ENCODE data around the gene PPME1.

PPME1 gene

GRCh38 chr11:74203966-74204365, 32.9 kb downstream of the PPME1 start:
- no peak overlapping the region for H3K9ac ChIP-seq (ENCODE audit: low read length)
- no peak overlapping the region for H3K4me3 ChIP-seq (ENCODE audit: low read length)
- no peak overlapping the region for H3K27ac ChIP-seq (ENCODE audit: low read length)
- no peaks in the 10 kb centered on the region for H3K36me3 ChIP-seq (ENCODE audit: control insufficient read depth, low read depth, low read length)
- no peaks in the 10 kb centered on the region for H3K27me3 ChIP-seq (ENCODE audit: control insufficient read depth, insufficient read depth, low read length)
- H3K4me1 ChIP-seq (ENCODE audit: control insufficient read depth, low read depth, low read length): no peaks in the 10 kb centered on the region
- no peaks in the 10 kb centered on the region for H3K9me3 ChIP-seq (ENCODE audit: control insufficient read depth, low read depth, low read length)

GRCh38 chr11:74204701-74205100, 33.6 kb downstream of the PPME1 start:
- H3K9ac ChIP-seq (ENCODE audit: low read length): no peak overlapping the region
- no peak overlapping the region for H3K27ac ChIP-seq (ENCODE audit: low read length)
- H3K9me3 ChIP-seq (ENCODE audit: control insufficient read depth, low read depth, low read length): no peaks in the 10 kb centered on the region
- no peaks in the 10 kb centered on the region for H3K36me3 ChIP-seq (ENCODE audit: control insufficient read depth, low read depth, low read length)
- no peak overlapping the region for H3K4me3 ChIP-seq (ENCODE audit: low read length)
- H3K27me3 ChIP-seq (ENCODE audit: control insufficient read depth, insufficient read depth, low read length): no peaks in the 10 kb centered on the region
- no peaks in the 10 kb centered on the region for H3K4me1 ChIP-seq (ENCODE audit: control insufficient read depth, low read depth, low read length)

- H3K4me1 ChIP-seq (ENCODE audit: control insufficient read depth, low read depth, low read length): no peaks in the 10 kb centered on the region
- no peaks in the 10 kb centered on the region for H3K9me3 ChIP-seq (ENCODE audit: control insufficient read depth, low read depth, low read length)
- no peaks in the 10 kb centered on the region for H3K36me3 ChIP-seq (ENCODE audit: control insufficient read depth, low read depth, low read length)
- H3K27me3 ChIP-seq (ENCODE audit: control insufficient read depth, insufficient read depth, low read length): no peaks in the 10 kb centered on the region
- H3K27ac ChIP-seq (ENCODE audit: low read length): no peak overlapping the region
- no peak overlapping the region for H3K4me3 ChIP-seq (ENCODE audit: low read length)
- no peak overlapping the region for H3K9ac ChIP-seq (ENCODE audit: low read length)
Observed at GRCh38 chr11:74205181-74205580, 34.1 kb downstream of the PPME1 start.

GRCh38 chr11:74206746-74207145, 35.7 kb downstream of the PPME1 start:
- H3K27ac ChIP-seq (ENCODE audit: low read length): no peak overlapping the region
- no peak overlapping the region for H3K4me3 ChIP-seq (ENCODE audit: low read length)
- no peak overlapping the region for H3K9ac ChIP-seq (ENCODE audit: low read length)
- no peaks in the 10 kb centered on the region for H3K9me3 ChIP-seq (ENCODE audit: control insufficient read depth, low read depth, low read length)
- H3K4me1 ChIP-seq (ENCODE audit: control insufficient read depth, low read depth, low read length): no peaks in the 10 kb centered on the region
- no peaks in the 10 kb centered on the region for H3K27me3 ChIP-seq (ENCODE audit: control insufficient read depth, insufficient read depth, low read length)
- no peaks in the 10 kb centered on the region for H3K36me3 ChIP-seq (ENCODE audit: control insufficient read depth, low read depth, low read length)

- Histone ChIP-seq H3K9ac (ENCODE audit: low read length) (no peak overlapping the region), H3K4me3 (ENCODE audit: low read length) (no peak overlapping the region), H3K27ac (ENCODE audit: low read length) (no peak overlapping the region), H3K4me1 (ENCODE audit: control insufficient read depth, low read depth, low read length) (no peaks in the 10 kb centered on the region), H3K27me3 (ENCODE audit: control insufficient read depth, insufficient read depth, low read length) (no peaks in the 10 kb centered on the region), H3K9me3 (ENCODE audit: control insufficient read depth, low read depth, low read length) (no peaks in the 10 kb centered on the region), H3K36me3 (ENCODE audit: control insufficient read depth, low read depth, low read length) (peaks cover 3% of the 10 kb centered on the region)
Observed at GRCh38 chr11:74208507-74208906, 37.4 kb downstream of the PPME1 start.

GRCh38 chr11:74212533-74212932, 41.4 kb downstream of the PPME1 start:
- no peaks in the 10 kb centered on the region for H3K9me3 ChIP-seq (ENCODE audit: control insufficient read depth, low read depth, low read length)
- no peak overlapping the region for H3K9ac ChIP-seq (ENCODE audit: low read length)
- no peak overlapping the region for H3K4me3 ChIP-seq (ENCODE audit: low read length)
- H3K4me1 ChIP-seq (ENCODE audit: control insufficient read depth, low read depth, low read length): no peaks in the 10 kb centered on the region
- H3K27me3 ChIP-seq (ENCODE audit: control insufficient read depth, insufficient read depth, low read length): no peaks in the 10 kb centered on the region
- H3K36me3 ChIP-seq (ENCODE audit: control insufficient read depth, low read depth, low read length): peaks cover 3% of the 10 kb centered on the region
- H3K27ac ChIP-seq (ENCODE audit: low read length): no peak overlapping the region

GRCh38 chr11:74220376-74220775, 49.3 kb downstream of the PPME1 start:
- Histone ChIP-seq H3K9me3 (ENCODE audit: control insufficient read depth, low read depth, low read length) (no peaks in the 10 kb centered on the region), H3K4me1 (ENCODE audit: control insufficient read depth, low read depth, low read length) (no peaks in the 10 kb centered on the region), H3K27ac (ENCODE audit: low read length) (no peak overlapping the region), H3K9ac (ENCODE audit: low read length) (no peak overlapping the region), H3K27me3 (ENCODE audit: control insufficient read depth, insufficient read depth, low read length) (no peaks in the 10 kb centered on the region), H3K36me3 (ENCODE audit: control insufficient read depth, low read depth, low read length) (no peaks in the 10 kb centered on the region), H3K4me3 (ENCODE audit: low read length) (no peak overlapping the region)

GRCh38 chr11:74221816-74222215, 50.7 kb downstream of the PPME1 start:
- Histone ChIP-seq H3K9me3 (ENCODE audit: control insufficient read depth, low read depth, low read length) (no peaks in the 10 kb centered on the region), H3K4me1 (ENCODE audit: control insufficient read depth, low read depth, low read length) (no peaks in the 10 kb centered on the region), H3K4me3 (ENCODE audit: low read length) (no peak overlapping the region), H3K27me3 (ENCODE audit: control insufficient read depth, insufficient read depth, low read length) (no peaks in the 10 kb centered on the region), H3K36me3 (ENCODE audit: control insufficient read depth, low read depth, low read length) (no peaks in the 10 kb centered on the region), H3K27ac (ENCODE audit: low read length) (no peak overlapping the region), H3K9ac (ENCODE audit: low read length) (no peak overlapping the region)

- H3K27ac ChIP-seq (ENCODE audit: low read length): no peak overlapping the region
Observed at GRCh38 chr11:74225565-74225964, 54.5 kb downstream of the PPME1 start.

GRCh38 chr11:74226907-74227306, 55.8 kb downstream of the PPME1 start:
- Histone ChIP-seq H3K9me3 (ENCODE audit: control insufficient read depth, low read depth, low read length) (no peaks in the 10 kb centered on the region), H3K4me1 (ENCODE audit: control insufficient read depth, low read depth, low read length) (no peaks in the 10 kb centered on the region), H3K9ac (ENCODE audit: low read length) (no peak overlapping the region), H3K27ac (ENCODE audit: low read length) (no peak overlapping the region), H3K27me3 (ENCODE audit: control insufficient read depth, insufficient read depth, low read length) (no peaks in the 10 kb centered on the region), H3K36me3 (ENCODE audit: control insufficient read depth, low read depth, low read length) (peaks cover 17% of the 10 kb centered on the region), H3K4me3 (ENCODE audit: low read length) (no peak overlapping the region)

More at GRCh38 chr11:74225565-74225964, 54.5 kb downstream of the PPME1 start:
- H3K9me3 ChIP-seq (ENCODE audit: control insufficient read depth, low read depth, low read length): no peaks in the 10 kb centered on the region
- no peak overlapping the region for H3K9ac ChIP-seq (ENCODE audit: low read length)
- no peak overlapping the region for H3K4me3 ChIP-seq (ENCODE audit: low read length)
- H3K36me3 ChIP-seq (ENCODE audit: control insufficient read depth, low read depth, low read length): peaks cover 5% of the 10 kb centered on the region
- H3K4me1 ChIP-seq (ENCODE audit: control insufficient read depth, low read depth, low read length): no peaks in the 10 kb centered on the region
- H3K27me3 ChIP-seq (ENCODE audit: control insufficient read depth, insufficient read depth, low read length): no peaks in the 10 kb centered on the region

- no peaks in the 10 kb centered on the region for H3K9me3 ChIP-seq (ENCODE audit: control insufficient read depth, low read depth, low read length)
- no peak overlapping the region for H3K9ac ChIP-seq (ENCODE audit: low read length)
- no peak overlapping the region for H3K4me3 ChIP-seq (ENCODE audit: low read length)
- no peaks in the 10 kb centered on the region for H3K27me3 ChIP-seq (ENCODE audit: control insufficient read depth, insufficient read depth, low read length)
- no peaks in the 10 kb centered on the region for H3K4me1 ChIP-seq (ENCODE audit: control insufficient read depth, low read depth, low read length)
- H3K36me3 ChIP-seq (ENCODE audit: control insufficient read depth, low read depth, low read length): peaks cover 31% of the 10 kb centered on the region
- H3K27ac ChIP-seq (ENCODE audit: low read length): no peak overlapping the region
Observed at GRCh38 chr11:74232311-74232950, 61.3 kb downstream of the PPME1 start.

- H3K27me3 ChIP-seq (ENCODE audit: control insufficient read depth, insufficient read depth, low read length): no peaks in the 10 kb centered on the region
- H3K9ac ChIP-seq (ENCODE audit: low read length): no peak overlapping the region
- no peak overlapping the region for H3K27ac ChIP-seq (ENCODE audit: low read length)
- H3K36me3 ChIP-seq (ENCODE audit: control insufficient read depth, low read depth, low read length): peaks cover 39% of the 10 kb centered on the region
- H3K9me3 ChIP-seq (ENCODE audit: control insufficient read depth, low read depth, low read length): no peaks in the 10 kb centered on the region
- no peaks in the 10 kb centered on the region for H3K4me1 ChIP-seq (ENCODE audit: control insufficient read depth, low read depth, low read length)
- H3K4me3 ChIP-seq (ENCODE audit: low read length): no peak overlapping the region
Observed at GRCh38 chr11:74233683-74234082, 62.6 kb downstream of the PPME1 start.

Measured in iPS-18a (cell line).